GM12878 (cell line): ENCODE measurements around the gene HINT3. TPM values are rescaled to one million over a fixed set of nuclear protein-coding genes. Genes with fewer than 3 reads are reported as not detected.

Source experiments
- ATAC-seq: fragments of 200-7000 bp; cut with Tn5 transposase; 3 replicates; pipeline ENCODE4 v1.9.1; 2020; ENCODE audit warnings: mild to moderate bottlenecking, moderate library complexity
- BruUV-seq: library from RNA; stranded (reverse); fragments of 400-500 nt; replicated peaks from 2 replicates; lab custom pipeline; 2021; lab: Mats Ljungman, UMichigan
- CTCF ChIA-PET: fragments of 300-600 bp; sonication (Branson Sonifier 250); formaldehyde crosslinking; extraction: SDS; loops from one replicate; lab custom pipeline; 2021; ENCODE audit warnings: inconsistent platforms; lab: Yijun Ruan, JAX
- POLR2A ChIA-PET: fragments of 350-600 bp; formaldehyde crosslinking; extraction: SDS; loops from one replicate; lab custom pipeline; 2021; ENCODE audit warnings: inconsistent platforms; lab: Charles Lee
- RAD21 ChIA-PET: fragments of 300-600 bp; sonication (Branson Sonifier 250); formaldehyde crosslinking; loops from one replicate; lab custom pipeline; 2023; ENCODE audit warnings: antibody characterized with exemption; ENCODE audit not compliant: unreplicated experiment; lab: Charles Lee
- SMC1A ChIA-PET: fragments of 300-600 bp; sonication (Branson Sonifier 250); formaldehyde crosslinking; loops from one replicate; lab custom pipeline; 2023; ENCODE audit not compliant: unreplicated experiment, uncharacterized antibody; lab: Charles Lee
- DNase-seq: peaks from one replicate; pipeline ENCODE4 v3.0.0-alpha.2; 2011; ENCODE audit warnings: low read depth, low spot score
- FAIRE-seq: peaks from 3 replicates; lab custom pipeline; 2011; peaks lifted over from hg19 to GRCh38; lab: Jason Lieb, UNC
- H2AFZ ChIP-seq: 2 replicates; pipeline ENCODE4 v1.6.0; 2011; ENCODE audit warnings: low read depth, low read length, control low read depth; ENCODE audit not compliant: control insufficient read depth
- H3K27ac ChIP-seq: 2 replicates; pipeline ENCODE4 v1.5.1; 2011; ENCODE audit warnings: control low read depth; ENCODE audit not compliant: control insufficient read depth, insufficient read depth
- H3K27me3 ChIP-seq, 2 experiments: replicated peaks in 1 of 2; 2 replicates each; pipeline versions ENCODE4 v1.6.0 to v1.6.1; 2011; ENCODE audit warnings: low read length in 1 of 2; ENCODE audit not compliant: control insufficient read depth in 2 of 2, insufficient read depth in 2 of 2
- H3K36me3 ChIP-seq, 2 experiments: 2 replicates each; pipeline ENCODE4 v1.5.1; 2011; ENCODE audit warnings: low read length in 1 of 2; ENCODE audit not compliant: control insufficient read depth in 2 of 2, insufficient read depth in 2 of 2
- H3K4me1 ChIP-seq: 2 replicates; pipeline ENCODE4 v1.6.1; 2011; ENCODE audit warnings: mild to moderate bottlenecking, low read length, moderate library complexity, mixed read lengths; ENCODE audit not compliant: control insufficient read depth, insufficient read depth
- H3K4me2 ChIP-seq: 2 replicates; pipeline ENCODE4 v1.6.0; 2011; ENCODE audit warnings: control low read depth; ENCODE audit not compliant: control insufficient read depth, insufficient read depth
- H3K4me3 ChIP-seq: fragments of 200-600 bp; sonication (generic); 2 replicates; pipeline ENCODE4 v1.5.1; 2016
- H3K79me2 ChIP-seq: 2 replicates; pipeline ENCODE4 v1.6.0; 2011; ENCODE audit warnings: low read length; ENCODE audit not compliant: control insufficient read depth, insufficient read depth
- H3K9ac ChIP-seq: 2 replicates; pipeline ENCODE4 v1.8.0; 2011; ENCODE audit warnings: low read length, control low read depth, mixed read lengths; ENCODE audit not compliant: control insufficient read depth, insufficient read depth
- H3K9me3 ChIP-seq: replicated peaks from 3 replicates; pipeline ENCODE4 v1.5.1; 2011; ENCODE audit warnings: mild to moderate bottlenecking, low read length; ENCODE audit not compliant: control insufficient read depth, insufficient read depth
- H4K20me1 ChIP-seq: 2 replicates; pipeline ENCODE4 v1.6.0; 2011; ENCODE audit not compliant: control insufficient read depth, insufficient read depth
- E2F8 ChIP-seq: fragments of 450-650 bp; IDR thresholded peaks from 2 replicates; pipeline ENCODE4 v1.6.1; 2018; ENCODE audit warnings: mild to moderate bottlenecking, low read depth, moderate library complexity; ENCODE audit not compliant: partially characterized antibody
- ELK1 ChIP-seq: IDR thresholded peaks from 2 replicates; pipeline ENCODE4 v1.6.1; 2012; ENCODE audit warnings: low read depth, low read length, improper control_type of control experiment
- FOXK2 ChIP-seq: fragments of 450-650 bp; IDR thresholded peaks from 2 replicates; pipeline ENCODE4 v1.6.1; 2017; ENCODE audit warnings: mild to moderate bottlenecking, moderate library complexity
- GATAD2B ChIP-seq: fragments of 450-650 bp; conservative IDR thresholded peaks from 2 replicates; pipeline ENCODE4 v1.6.1; 2017; ENCODE audit warnings: low read depth, mild to moderate bottlenecking, moderate library complexity
- HDAC2 ChIP-seq: fragments of 200-600 bp; sonication (generic); IDR thresholded peaks from 2 replicates; pipeline ENCODE4 v1.6.1; 2017
- MYB ChIP-seq: fragments of 150-350 bp; IDR thresholded peaks from 2 replicates; pipeline ENCODE4 v1.6.1; 2014; ENCODE audit warnings: mild to moderate bottlenecking, low read depth, low read length, borderline replicate concordance
- NBN ChIP-seq: fragments of 450-650 bp; IDR thresholded peaks from 2 replicates; pipeline ENCODE4 v1.6.1; 2016
- NFXL1 ChIP-seq: fragments of 450-650 bp; IDR thresholded peaks from 2 replicates; pipeline ENCODE4 v1.6.1; 2017; ENCODE audit warnings: antibody characterized with exemption, mild to moderate bottlenecking, borderline replicate concordance
- NR2C2 ChIP-seq: IDR thresholded peaks from 2 replicates; pipeline ENCODE4 v1.6.1; 2011; ENCODE audit warnings: borderline replicate concordance, low read depth; ENCODE audit not compliant: control insufficient read depth, insufficient read length
- RCOR1 ChIP-seq: conservative IDR thresholded peaks from 2 replicates; pipeline ENCODE4 v1.6.1; 2012; ENCODE audit warnings: low read depth, low read length, improper control_type of control experiment
- SMAD1 ChIP-seq: fragments of 450-650 bp; IDR thresholded peaks from 2 replicates; pipeline ENCODE4 v1.6.1; 2018; ENCODE audit warnings: mild to moderate bottlenecking, low read depth; ENCODE audit not compliant: partially characterized antibody
- SUZ12 ChIP-seq: fragments of 200-600 bp; sonication (generic); IDR thresholded peaks from one replicate; pipeline ENCODE4 v1.6.1; 2018; ENCODE audit warnings: antibody characterized with exemption, mild to moderate bottlenecking; ENCODE audit not compliant: unreplicated experiment
- ZBED1 ChIP-seq: IDR thresholded peaks from 2 replicates; pipeline ENCODE4 v1.6.1; 2016; ENCODE audit warnings: borderline replicate concordance
- ZNF207 ChIP-seq: fragments of 450-650 bp; IDR thresholded peaks from 2 replicates; pipeline ENCODE4 v1.6.1; 2014; ENCODE audit warnings: antibody characterized with exemption, mild to moderate bottlenecking, borderline replicate concordance
- whole genome bisulfite sequencing: methylation state at CpG from one replicate; pipeline ENCODE4 v1.1.6; 2016; ENCODE audit warnings: low lambda C conversion rate; ENCODE audit not compliant: insufficient replicate concordance, insufficient coverage; ENCODE audit errors: missing lambda C conversion rate; 5-methylcytosine and 5-hydroxymethylcytosine counted together
- in situ Hi-C: fragments of 300-500 bp; cut with MboI; formaldehyde crosslinking; loops from 9 replicates; pipeline ENCODE4 v1.14.3; 2018; ENCODE audit warnings: mixed read lengths
- intact Hi-C: fragments of 100-400 bp; cut with micrococcal nuclease; formaldehyde crosslinking; loops from one replicate; pipeline ENCODE4 v1.14.2; 2022; ENCODE audit not compliant: unreplicated experiment
- polyA plus RNA-seq, 11 experiments: library from polyadenylated mRNA; depleted of rRNA in 4 of 11; unstranded in 6 of 11; stranded (reverse) in 5 of 11; fragments of >200 nt; fragmentation: Nextera tagmentation in 4 of 11; fragmentation: Illumina TruSeq in 1 of 11; extraction: Ambion mirVana in 4 of 11; extraction: Trizol in 1 of 11; gene quantifications; 1 replicate in 1 of 11; 2 replicates in 10 of 11; pipeline versions ENCODE4 v1.2.1 to v1.2.3, GENCODE V29; 2011 to 2016; ENCODE audit warnings: inconsistent platforms in 2 of 11, missing spikeins in 2 of 11, low read depth in 1 of 11
- total RNA-seq, 4 experiments: library from RNA; depleted of rRNA in 3 of 4; stranded (reverse); fragments of >200 nt in 3 of 4; fragmentation: Illumina TruSeq in 1 of 4; extraction: Trizol in 1 of 4; gene quantifications; 2 replicates each; pipeline versions ENCODE4 v1.2.1 to v1.2.3, GENCODE V29; 2013 to 2021

HINT3 gene
- total and polyA plus RNA-seq, 10 of the 15 experiments (the other 5 are each of a cell fraction or from before 2014, with no cell fraction given): 0.72 to 9.1 (median 5.4) TPM

- no peaks in the 10 kb centered on the region; a peak in 1 of 4 replicates for H3K36me3 ChIP-seq
- H2AFZ ChIP-seq: no peak overlapping the region
- RAD21 ChIA-PET: interaction anchor here (1.3 kb wide), 2 partner anchors 12 to 182 kb away, joined by 3 to 4 read pairs; no protein-coding TSS in a partner anchor
- no peak for DNase-seq
- TF ChIP-seq GATAD2B: no peak
- TF ChIP-seq ZBED1: no peak
- no peak for TF ChIP-seq NR2C2
- no peak for TF ChIP-seq RCOR1
- no peak for TF ChIP-seq SMAD1
- no peak overlapping the region for H3K9ac ChIP-seq
- SMC1A ChIA-PET: interaction anchor here (2.1 to 4.4 kb wide), 4 partner anchors 8 to 182 kb away, joined by 7 to 23 read pairs (median 13); no protein-coding TSS in a partner anchor
- in situ Hi-C loops: no loop called here
- BruUV-seq: no TSS peak
- intact Hi-C loops: no loop called here
- no peak overlapping the region for H3K27ac ChIP-seq
- ATAC-seq: no peak
- WGBS: 95% methylated on average over 8 of the region's 8 CpGs
- no peak for FAIRE-seq
- no peaks in the 10 kb centered on the region for H4K20me1 ChIP-seq
- H3K4me3 ChIP-seq: no peak overlapping the region
- H3K9me3 ChIP-seq: no peaks in the 10 kb centered on the region
- peaks cover under 1% of the 10 kb centered on the region; the same call in 1 of the 2 replicates for H3K4me1 ChIP-seq
- no peak overlapping the region for H3K4me2 ChIP-seq
- no peaks in the 10 kb centered on the region for H3K27me3 ChIP-seq
- CTCF ChIA-PET: interaction anchor here (0.7 to 15.3 kb wide), 7 partner anchors 10 to 649 kb away, joined by 3 to 505 read pairs (median 6); partner anchors contain the start of genes NCOA7 and TRMT11
- H3K79me2 ChIP-seq: peaks cover 3% of the 10 kb centered on the region
- POLR2A ChIA-PET: no interaction called here
Measured at GRCh38 chr6:125962900-125963497, 6.4 kb downstream of the HINT3 start.

- FAIRE-seq: no peak
- TF ChIP-seq FOXK2 (no peak), SUZ12 (no peak), MYB (no peak), E2F8 (no peak), NBN (no peak), NFXL1 (no peak), ZNF207 (no peak), HDAC2 (no peak), ELK1 (no peak)
Measured at GRCh38 chr6:125963817-125964216, 7.2 kb downstream of the HINT3 start.

More at GRCh38 chr6:125963817-125964216, 7.2 kb downstream of the HINT3 start:
- WGBS: 94% methylated on average over 2 of the region's 2 CpGs
- intact Hi-C loops (no loop called here), in situ Hi-C loops (no loop called here)
- Histone ChIP-seq H3K27me3 (no peaks in the 10 kb centered on the region), H3K9me3 (no peaks in the 10 kb centered on the region), H2AFZ (no peak overlapping the region), H3K27ac (no peak overlapping the region), H3K9ac (no peak overlapping the region), H3K79me2 (no peaks in the 10 kb centered on the region), H3K4me3 (no peak overlapping the region), H3K4me2 (no peak overlapping the region), H4K20me1 (no peaks in the 10 kb centered on the region), H3K36me3 (no peaks in the 10 kb centered on the region; a peak in 1 of 4 replicates), H3K4me1 (no peaks in the 10 kb centered on the region)
- ChIA-PET SMC1A (interaction anchor here (1.7 to 4.4 kb wide), 4 partner anchors 11 to 183 kb away, joined by 7 to 23 read pairs (median 13); no protein-coding TSS in a partner anchor), POLR2A (no interaction called here), CTCF (interaction anchor here (1.6 to 15.3 kb wide), 4 partner anchors 9 to 176 kb away, joined by 3 to 505 read pairs (median 94); partner anchors contain the start of gene NCOA7), RAD21 (interaction anchor here (1.0 to 2.0 kb wide), 5 partner anchors 9 to 183 kb away, joined by 3 to 10 read pairs (median 3); no protein-coding TSS in a partner anchor)
- BruUV-seq: no TSS peak
- ATAC-seq (no peak), DNase-seq (no peak)
